Fibroblast of the conjunctiva (primary cell): ENCODE data around the gene DNAJC19.

Source experiments
- DNase-seq: peaks from one replicate; pipeline ENCODE4 v3.0.0-alpha.2; 2010; ENCODE audit warnings: low read depth

Gene DNAJC19

GRCh38 chr3:180961087-180961486 lies 28.4 kb downstream of the DNAJC19 start:
- DNase-seq: no peak

GRCh38 chr3:180959691-180960090 lies 29.8 kb downstream of the DNAJC19 start:
- no peak for DNase-seq

- no peak for DNase-seq
Observed at GRCh38 chr3:180947761-180948390, 41.7 kb downstream of the DNAJC19 start.

- DNase-seq: no peak
Observed at GRCh38 chr3:180940826-180941225, 48.7 kb downstream of the DNAJC19 start.

GRCh38 chr3:180934638-180935037 lies 54.9 kb downstream of the DNAJC19 start:
- DNase-seq: no peak
